ENCODE results near the gene OGA.

The OGA gene

GRCh38 chr10:101776161-101776817 lies 42.0 kb downstream of the OGA start:
- TF ChIP-seq, protein P1, sequence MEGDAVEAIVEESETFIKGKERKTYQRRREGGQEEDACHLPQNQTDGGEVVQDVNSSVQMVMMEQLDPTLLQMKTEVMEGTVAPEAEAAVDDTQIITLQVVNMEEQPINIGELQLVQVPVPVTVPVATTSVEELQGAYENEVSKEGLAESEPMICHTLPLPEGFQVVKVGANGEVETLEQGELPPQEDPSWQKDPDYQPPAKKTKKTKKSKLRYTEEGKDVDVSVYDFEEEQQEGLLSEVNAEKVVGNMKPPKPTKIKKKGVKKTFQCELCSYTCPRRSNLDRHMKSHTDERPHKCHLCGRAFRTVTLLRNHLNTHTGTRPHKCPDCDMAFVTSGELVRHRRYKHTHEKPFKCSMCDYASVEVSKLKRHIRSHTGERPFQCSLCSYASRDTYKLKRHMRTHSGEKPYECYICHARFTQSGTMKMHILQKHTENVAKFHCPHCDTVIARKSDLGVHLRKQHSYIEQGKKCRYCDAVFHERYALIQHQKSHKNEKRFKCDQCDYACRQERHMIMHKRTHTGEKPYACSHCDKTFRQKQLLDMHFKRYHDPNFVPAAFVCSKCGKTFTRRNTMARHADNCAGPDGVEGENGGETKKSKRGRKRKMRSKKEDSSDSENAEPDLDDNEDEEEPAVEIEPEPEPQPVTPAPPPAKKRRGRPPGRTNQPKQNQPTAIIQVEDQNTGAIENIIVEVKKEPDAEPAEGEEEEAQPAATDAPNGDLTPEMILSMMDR (IDR thresholded peaks at IDR 0.05): no peak

GRCh38 chr10:101775273-101776160 lies 42.7 kb downstream of the OGA start, which contains the start of gene FGF8:
Gene FGF8 (minus strand): TSS chr10:101776114. CDS start chr10:101775900, 214 bp downstream.
- Histone ChIP-seq H3K36me3 (no peaks in the 10 kb centered on the region), H3K27me3 (peaks cover 0 to 98% of the 10 kb centered on the region in 2 donors), H3K27ac (no peak within 1 kb of the TSS), H3K9me3 (no peaks in the 10 kb centered on the region), H3K4me3 (peak within 1 kb of the TSS; percentile 21 to 26), H3K4me1 (peaks cover 4 to 48% (median 40%) of the 10 kb centered on the region in 4 donors)
- TF ChIP-seq, protein P1 (IDR thresholded peaks at IDR 0.05): no peak
- intact Hi-C loops (cut with DNase I; ENCODE audit: low total_unique reads): loop anchor here (10.0 kb wide), 1 partner anchor 191 kb away; the partner anchor contains the start of genes DPCD and POLL
- DNase-seq: no peak

More at GRCh38 chr10:101776161-101776817, 42.0 kb downstream of the OGA start:
- Histone ChIP-seq H3K27me3 (peaks cover 0 to 93% of the 10 kb centered on the region in 2 donors), H3K4me1 (peaks cover 4 to 50% (median 41%) of the 10 kb centered on the region in 4 donors), H3K9me3 (no peaks in the 10 kb centered on the region), H3K27ac (no peak overlapping the region), H3K36me3 (no peaks in the 10 kb centered on the region), H3K4me3 (peak overlapping the region; percentile 21 to 26)
- peak in 1 of 2 donors; percentile 61 for DNase-seq
- intact Hi-C loops (cut with DNase I; ENCODE audit: low total_unique reads): loop anchor here (10.0 kb wide), 1 partner anchor 191 kb away; the partner anchor contains the start of genes DPCD and POLL

DNA sequence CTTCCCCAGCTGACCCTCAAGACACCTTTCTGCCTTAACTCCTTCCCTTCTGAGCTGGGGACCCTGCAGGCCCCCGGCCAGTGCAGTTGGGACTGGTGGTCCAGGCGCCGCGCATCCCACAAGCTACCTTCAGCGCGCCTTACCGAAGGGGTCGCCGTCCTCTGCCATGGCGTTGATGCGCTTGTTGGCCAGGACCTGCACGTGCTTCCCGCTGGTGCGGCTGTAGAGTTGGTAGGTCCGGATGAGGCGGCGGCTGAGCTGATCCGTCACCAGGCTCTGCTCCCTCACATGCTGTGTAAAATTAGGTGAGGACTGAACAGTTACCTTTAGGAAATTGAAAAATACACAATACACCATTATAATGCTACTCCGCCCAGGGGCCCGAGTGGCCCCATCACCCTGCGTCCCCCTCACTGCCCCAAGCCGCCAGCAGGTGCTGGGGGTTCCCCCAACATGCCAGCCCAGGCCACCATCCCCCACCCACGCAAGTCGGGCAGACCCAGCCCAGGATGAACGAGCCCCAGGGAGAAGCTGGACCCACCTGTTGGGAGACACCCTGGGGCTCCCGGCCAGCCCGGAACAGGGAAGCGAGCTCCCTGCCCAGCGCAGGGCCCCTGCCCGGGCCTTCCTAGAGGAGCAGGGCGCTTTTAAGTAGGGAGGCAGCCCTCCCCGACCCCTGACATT lies 43.5 kb downstream of the OGA start:
- H3K36me3 ChIP-seq: no peaks in the 10 kb centered on the region
- TF ChIP-seq, protein P1 (IDR thresholded peaks at IDR 0.05): no peak
- DNase-seq: no peak
- H3K27me3 ChIP-seq: peaks cover 0 to 96% of the 10 kb centered on the region in 2 donors
- intact Hi-C loops (cut with DNase I; ENCODE audit: low total_unique reads): loop anchor here (10.0 kb wide), 1 partner anchor 190 kb away; the partner anchor contains the start of genes DPCD and POLL
- H3K27ac ChIP-seq: no peak overlapping the region
- H3K9me3 ChIP-seq: no peaks in the 10 kb centered on the region
- H3K4me1 ChIP-seq: peaks cover 4 to 40% (median 32%) of the 10 kb centered on the region in 4 donors
- no peak overlapping the region for H3K4me3 ChIP-seq

DNA sequence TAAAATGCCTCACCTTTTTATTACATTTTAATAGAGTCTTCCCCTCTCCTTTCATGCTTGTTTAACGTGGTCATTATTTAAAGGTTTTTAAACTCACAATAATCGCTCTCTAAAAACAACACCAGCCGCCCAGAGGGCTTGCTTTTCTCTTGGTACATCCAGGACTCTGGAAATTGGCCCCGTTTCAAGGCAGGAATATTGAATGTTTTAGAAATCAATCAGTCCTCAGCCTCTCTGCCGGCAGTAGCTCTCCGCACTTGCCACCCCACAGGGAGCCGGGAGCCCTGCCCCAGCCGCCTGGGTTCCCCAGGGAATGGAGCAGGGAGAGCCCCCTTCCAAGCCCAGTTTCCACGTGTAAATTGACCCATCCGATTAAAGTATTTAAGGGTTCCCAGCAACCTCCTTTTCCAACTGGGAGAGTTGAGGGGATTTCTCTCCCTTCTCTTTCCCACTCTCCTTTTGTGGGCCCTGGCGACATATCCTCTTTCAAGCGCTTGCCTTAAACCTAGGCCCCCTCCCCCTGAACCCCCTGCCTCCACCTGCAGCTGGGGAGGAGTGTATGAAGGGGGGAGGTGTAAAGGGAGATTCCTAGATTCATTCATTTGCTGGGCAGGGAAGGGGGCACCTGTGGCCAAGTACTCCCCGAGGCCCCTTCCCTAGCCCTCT lies 44.2 kb downstream of the OGA start:
- no peak for DNase-seq
- intact Hi-C loops (cut with DNase I; ENCODE audit: low total_unique reads): loop anchor here (10.0 kb wide), 1 partner anchor 189 kb away; the partner anchor contains the start of genes DPCD and POLL
- peaks cover 0 to 95% of the 10 kb centered on the region in 2 donors for H3K27me3 ChIP-seq
- no peaks in the 10 kb centered on the region for H3K9me3 ChIP-seq
- TF ChIP-seq, protein P1 (IDR thresholded peaks at IDR 0.05): no peak
- peaks cover 0 to 33% (median 26%) of the 10 kb centered on the region in 4 donors for H3K4me1 ChIP-seq
- no peak overlapping the region for H3K4me3 ChIP-seq
- no peaks in the 10 kb centered on the region for H3K36me3 ChIP-seq
- H3K27ac ChIP-seq: no peak overlapping the region

Measured in tibial artery (tissue), 4 donors.